PC-9 (cell line): ENCODE measurements around the gene GCA. TPM values are rescaled to one million over a fixed set of nuclear protein-coding genes. Genes with fewer than 3 reads are reported as not detected.

Source experiments
- BruUV-seq: library from RNA; stranded (reverse); fragments of 400-500 nt; replicated peaks from 2 replicates; lab custom pipeline; 2021; lab: Mats Ljungman, UMichigan
- CTCF ChIA-PET: fragments of 300-600 bp; sonication (Branson Sonifier 250); formaldehyde crosslinking; loops from one replicate; lab custom pipeline; 2022; ENCODE audit warnings: antibody characterized with exemption; lab: Charles Lee
- POLR2A ChIA-PET: fragments of 300-600 bp; sonication (Branson Sonifier 250); formaldehyde crosslinking; loops from one replicate; lab custom pipeline; 2022; ENCODE audit warnings: antibody characterized with exemption; ENCODE audit not compliant: unreplicated experiment; lab: Charles Lee
- DNase-seq, 2 experiments: peaks; one replicate each; pipeline versions ENCODE4 v3.0.0 to v3.0.0-alpha.2; 2015 to 2022; ENCODE audit warnings: mixed read lengths in 1 of 2
- H2AFZ ChIP-seq: fragments of 200-600 bp; sonication (generic); 2 replicates; pipeline ENCODE4 v1.8.1; 2017; ENCODE audit warnings: antibody characterized with exemption
- H3F3A ChIP-seq: fragments of 200-600 bp; sonication (generic); 2 replicates; pipeline ENCODE4 v1.8.1; 2017; ENCODE audit warnings: antibody characterized with exemption, mild to moderate bottlenecking, low read depth; ENCODE audit not compliant: insufficient read depth
- H3K27ac ChIP-seq: fragments of 200-600 bp; sonication (generic); 2 replicates; pipeline ENCODE4 v1.6.1; 2016; ENCODE audit warnings: mixed run types
- H3K27me3 ChIP-seq: fragments of 200-600 bp; sonication (generic); 2 replicates; pipeline ENCODE4 v1.6.1; 2016; ENCODE audit warnings: low read depth, mixed run types; ENCODE audit not compliant: insufficient read depth
- H3K36me3 ChIP-seq: fragments of 200-600 bp; sonication (generic); 2 replicates; pipeline ENCODE4 v1.6.1; 2016; ENCODE audit warnings: low read depth, mixed run types
- H3K4me1 ChIP-seq: fragments of 200-600 bp; sonication (generic); replicated peaks from 2 replicates; pipeline ENCODE4 v1.6.1; 2016; ENCODE audit warnings: mixed run types; ENCODE audit not compliant: insufficient read depth
- H3K4me2 ChIP-seq: fragments of 200-600 bp; sonication (generic); 2 replicates; pipeline ENCODE4 v1.6.1; 2017; ENCODE audit warnings: mixed run types
- H3K4me3 ChIP-seq: fragments of 200-600 bp; sonication (generic); 2 replicates; pipeline ENCODE4 v1.6.1; 2016; ENCODE audit warnings: mixed run types
- H3K79me2 ChIP-seq: fragments of 200-600 bp; sonication (generic); 2 replicates; pipeline ENCODE4 v1.6.1; 2017; ENCODE audit warnings: low read depth, mixed run types
- H3K9me2 ChIP-seq: fragments of 200-600 bp; sonication (generic); 2 replicates; pipeline ENCODE4 v1.8.1; 2017; ENCODE audit warnings: mild to moderate bottlenecking; ENCODE audit not compliant: insufficient read depth
- H3K9me3 ChIP-seq: fragments of 200-600 bp; sonication (generic); 2 replicates; pipeline ENCODE4 v1.8.1; 2016; ENCODE audit warnings: low read depth; ENCODE audit not compliant: insufficient read depth
- H4K20me1 ChIP-seq: fragments of 200-600 bp; sonication (generic); 2 replicates; pipeline ENCODE4 v1.8.1; 2017; ENCODE audit not compliant: insufficient read depth
- EZH2 ChIP-seq: fragments of 200-600 bp; sonication (generic); IDR thresholded peaks from 2 replicates; pipeline ENCODE4 v1.8.0; 2017; ENCODE audit warnings: antibody characterized with exemption, low read depth
- intact Hi-C: fragments of 100-400 bp; cut with micrococcal nuclease; formaldehyde crosslinking; loops from one replicate; pipeline ENCODE4 v1.10.0; 2022; ENCODE audit not compliant: unreplicated experiment
- total RNA-seq: library from RNA; stranded (reverse); gene quantifications from 2 replicates; pipeline ENCODE4 v1.2.3, GENCODE V29; 2021
- TF ChIP-seq, protein P1 (sequence below): fragments of 200-600 bp; sonication (generic); conservative IDR thresholded peaks from 2 replicates; pipeline ENCODE4 v1.6.1; 2017; ENCODE audit warnings: mixed run types, antibody characterized with exemption, mild to moderate bottlenecking, moderate library complexity

Gene GCA
- total RNA-seq, 1 experiment from 2014 or later, result 13.4 TPM

- no peak for DNase-seq
- no peak for TF ChIP-seq EZH2
- TF ChIP-seq, protein P1, sequence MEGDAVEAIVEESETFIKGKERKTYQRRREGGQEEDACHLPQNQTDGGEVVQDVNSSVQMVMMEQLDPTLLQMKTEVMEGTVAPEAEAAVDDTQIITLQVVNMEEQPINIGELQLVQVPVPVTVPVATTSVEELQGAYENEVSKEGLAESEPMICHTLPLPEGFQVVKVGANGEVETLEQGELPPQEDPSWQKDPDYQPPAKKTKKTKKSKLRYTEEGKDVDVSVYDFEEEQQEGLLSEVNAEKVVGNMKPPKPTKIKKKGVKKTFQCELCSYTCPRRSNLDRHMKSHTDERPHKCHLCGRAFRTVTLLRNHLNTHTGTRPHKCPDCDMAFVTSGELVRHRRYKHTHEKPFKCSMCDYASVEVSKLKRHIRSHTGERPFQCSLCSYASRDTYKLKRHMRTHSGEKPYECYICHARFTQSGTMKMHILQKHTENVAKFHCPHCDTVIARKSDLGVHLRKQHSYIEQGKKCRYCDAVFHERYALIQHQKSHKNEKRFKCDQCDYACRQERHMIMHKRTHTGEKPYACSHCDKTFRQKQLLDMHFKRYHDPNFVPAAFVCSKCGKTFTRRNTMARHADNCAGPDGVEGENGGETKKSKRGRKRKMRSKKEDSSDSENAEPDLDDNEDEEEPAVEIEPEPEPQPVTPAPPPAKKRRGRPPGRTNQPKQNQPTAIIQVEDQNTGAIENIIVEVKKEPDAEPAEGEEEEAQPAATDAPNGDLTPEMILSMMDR, result no peak
- Histone ChIP-seq H3K27ac (0 out of 2 replicates have a peak overlapping the region, but pooled peaks have one; percentile 76), H3K9me3 (no peaks in the 10 kb centered on the region), H3K4me1 (no peaks in the 10 kb centered on the region), H3F3A (no peaks in the 10 kb centered on the region; the same call in 1 of the 2 replicates), H3K27me3 (no peaks in the 10 kb centered on the region), H3K9me2 (no peaks in the 10 kb centered on the region), H3K79me2 (no peaks in the 10 kb centered on the region), H2AFZ (peak overlapping the region; percentile 94), H3K36me3 (no peaks in the 10 kb centered on the region), H3K4me3 (peak overlapping the region; percentile 78), H3K4me2 (peak overlapping the region; percentile 77), H4K20me1 (no peaks in the 10 kb centered on the region)
- ChIA-PET POLR2A (no interaction called here), CTCF (no interaction called here)
- intact Hi-C loops, result no loop called here
- no TSS peak for BruUV-seq
Measured at GRCh38 chr2:162317058-162317742, 26.7 kb upstream of the GCA start.

GRCh38 chr2:162317861-162318327 lies 26.0 kb upstream of the GCA start:
- Histone ChIP-seq H4K20me1 (no peaks in the 10 kb centered on the region), H3K9me2 (no peaks in the 10 kb centered on the region), H3K36me3 (no peaks in the 10 kb centered on the region), H3K27ac (peak overlapping the region; percentile 76), H2AFZ (peak overlapping the region; percentile 94), H3K4me3 (peak overlapping the region; percentile 78), H3K9me3 (no peaks in the 10 kb centered on the region), H3K4me1 (no peaks in the 10 kb centered on the region), H3K27me3 (no peaks in the 10 kb centered on the region), H3K79me2 (no peaks in the 10 kb centered on the region), H3K4me2 (peak overlapping the region; percentile 77), H3F3A (no peaks in the 10 kb centered on the region; the same call in 1 of the 2 replicates)
- BruUV-seq, result TSS peak; percentile 56
- no peak for TF ChIP-seq EZH2
- TF ChIP-seq, protein P1, result no peak
- ChIA-PET POLR2A (no interaction called here), CTCF (no interaction called here)
- intact Hi-C loops, result no loop called here
- peak; percentile 27 to 34 for DNase-seq

DNA sequence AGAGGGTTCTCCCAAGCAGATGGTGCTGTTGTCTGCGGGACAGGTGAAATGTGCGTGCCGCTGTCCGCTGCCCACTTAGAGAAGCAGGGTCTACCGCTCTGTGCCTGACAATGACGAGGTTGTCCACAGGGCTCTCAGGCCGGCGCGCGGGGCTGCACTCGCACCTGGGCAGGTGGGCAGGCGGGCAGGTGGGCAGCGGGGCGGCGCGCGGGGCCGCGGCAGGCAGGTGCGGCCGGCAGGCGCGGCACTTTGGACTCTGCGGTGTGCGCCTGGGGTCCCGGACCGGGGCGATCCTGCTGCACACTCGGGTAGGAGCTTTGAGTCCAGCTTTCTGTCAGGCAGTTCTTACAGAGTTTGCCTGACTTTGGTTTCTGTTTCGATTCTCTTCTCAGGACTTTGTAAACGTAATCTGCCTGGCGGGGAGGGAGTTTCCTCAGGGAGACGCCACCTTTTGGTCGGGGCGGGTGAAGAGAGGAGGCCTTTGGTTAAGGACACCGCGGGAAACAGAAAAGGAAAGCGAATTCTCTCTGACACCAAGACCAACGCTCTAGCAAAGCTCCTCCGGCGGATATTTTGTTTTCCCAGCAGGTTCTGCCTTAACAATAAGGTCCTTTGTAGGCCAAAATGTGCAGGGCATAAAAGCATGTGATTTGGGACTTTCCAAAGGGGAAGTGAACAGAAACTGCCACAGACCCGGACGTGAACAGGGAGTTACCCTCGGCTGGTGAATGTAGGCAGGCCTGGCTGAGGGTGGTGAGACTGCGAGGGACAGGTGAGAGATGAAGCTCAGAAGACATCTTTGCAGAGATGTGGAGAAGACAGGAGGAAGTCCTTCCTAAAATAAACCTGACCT lies 25.4 kb upstream of the GCA start, which contains the start of gene IFIH1:
TSS of gene IFIH1 (minus strand) at position 357 of the 853 bp plus-strand sequence. CDS start 377 bp downstream, outside the sequence.
- Histone ChIP-seq H3K4me3 (peak within 1 kb of the TSS; percentile 78), H3K79me2 (no peaks in the 10 kb centered on the region), H3K27me3 (no peaks in the 10 kb centered on the region), H3K4me2 (peak within 1 kb of the TSS; percentile 77), H3K36me3 (no peaks in the 10 kb centered on the region), H2AFZ (peak within 1 kb of the TSS; percentile 94), H4K20me1 (no peaks in the 10 kb centered on the region), H3F3A (no peaks in the 10 kb centered on the region; the same call in 1 of the 2 replicates), H3K27ac (peak within 1 kb of the TSS; percentile 76), H3K9me2 (no peaks in the 10 kb centered on the region), H3K4me1 (no peaks in the 10 kb centered on the region), H3K9me3 (no peaks in the 10 kb centered on the region)
- peak; percentile 68 to 79 for DNase-seq
- ChIA-PET CTCF (no interaction called here), POLR2A (no interaction called here)
- TSS peak; percentile 65 for BruUV-seq
- intact Hi-C loops, result no loop called here
- TF ChIP-seq EZH2, result no peak
- TF ChIP-seq, protein P1, result no peak; the same call in 1 of the 2 replicates
